CD4-positive, alpha-beta T cell treated with Interleukin-17A for 4 hours (primary cell): ENCODE results near the gene GSTM3.
"Not testable (repeated sequence)": the region's sequence is repeated elsewhere in the genome, so short reads cannot be mapped to it uniquely, and the experiment has no call there.

Source experiments
- DNase-seq: peaks from one replicate; pipeline ENCODE4 v3.0.0-alpha.2; 2020; ENCODE audit warnings: mixed read lengths

Gene GSTM3

DNA sequence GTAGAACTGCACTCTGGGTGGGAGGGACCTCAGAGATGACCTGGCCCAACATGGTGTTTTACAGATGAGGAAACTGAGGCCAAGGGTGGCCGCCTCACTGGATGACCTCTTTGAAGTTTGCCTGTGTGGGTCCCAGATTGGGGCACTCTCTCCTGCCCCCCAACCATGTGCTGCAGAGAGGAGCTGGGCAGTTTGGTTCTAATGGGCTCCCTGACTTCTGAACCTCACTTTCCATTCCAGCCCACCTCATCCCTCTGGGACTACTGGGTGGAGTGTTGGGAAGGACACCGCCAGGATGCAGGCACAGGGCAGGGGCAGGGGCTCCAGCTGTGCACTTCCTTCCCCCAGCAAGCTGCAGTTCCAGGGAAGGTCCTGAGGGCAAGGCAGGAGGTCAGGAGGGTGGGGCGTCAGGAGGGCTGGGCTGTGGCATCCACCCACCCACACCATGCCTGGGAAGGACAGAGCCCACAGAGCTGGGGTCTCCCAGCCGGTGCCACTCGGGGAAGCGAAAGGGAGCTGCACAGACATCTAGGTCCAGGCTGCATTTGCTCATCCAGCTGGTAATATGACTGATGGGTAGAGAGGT lies 33.2 kb upstream of the GSTM3 start:
- DNase-seq = no peak

DNA sequence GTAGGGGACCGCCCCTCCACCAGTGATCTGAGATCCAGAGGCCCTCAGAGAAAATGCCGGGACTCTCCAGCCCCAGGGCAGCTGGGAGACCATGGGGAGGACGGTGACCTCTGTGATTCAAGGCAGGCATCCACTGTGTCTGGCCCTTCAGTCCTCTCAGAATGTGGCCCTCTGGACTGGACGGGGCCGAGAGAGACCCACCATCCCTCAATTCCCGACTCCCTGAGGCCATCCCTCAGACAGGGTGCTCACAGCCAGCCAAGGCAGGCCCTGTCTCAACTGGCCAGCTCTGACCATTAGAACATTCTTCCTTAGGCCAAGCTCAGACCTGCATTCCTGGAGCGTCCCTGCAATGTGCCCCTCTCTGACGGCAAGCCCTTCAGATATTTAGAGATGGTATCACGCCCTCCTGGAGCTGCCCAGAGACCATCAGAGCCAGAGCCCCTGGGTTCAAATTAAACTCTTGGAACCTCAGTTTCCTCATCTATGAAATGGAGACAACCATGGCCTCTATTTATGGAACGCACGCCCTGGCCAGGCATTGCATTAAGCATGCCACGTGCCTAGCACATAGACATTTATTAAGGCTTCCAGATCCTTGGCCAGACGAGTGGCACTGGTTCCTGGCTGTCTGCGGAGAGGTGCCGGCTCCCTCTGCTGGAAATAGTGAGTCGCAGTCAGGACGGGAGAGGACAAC lies 32.5 kb upstream of the GSTM3 start:
- DNase-seq = peak; percentile 76

DNA sequence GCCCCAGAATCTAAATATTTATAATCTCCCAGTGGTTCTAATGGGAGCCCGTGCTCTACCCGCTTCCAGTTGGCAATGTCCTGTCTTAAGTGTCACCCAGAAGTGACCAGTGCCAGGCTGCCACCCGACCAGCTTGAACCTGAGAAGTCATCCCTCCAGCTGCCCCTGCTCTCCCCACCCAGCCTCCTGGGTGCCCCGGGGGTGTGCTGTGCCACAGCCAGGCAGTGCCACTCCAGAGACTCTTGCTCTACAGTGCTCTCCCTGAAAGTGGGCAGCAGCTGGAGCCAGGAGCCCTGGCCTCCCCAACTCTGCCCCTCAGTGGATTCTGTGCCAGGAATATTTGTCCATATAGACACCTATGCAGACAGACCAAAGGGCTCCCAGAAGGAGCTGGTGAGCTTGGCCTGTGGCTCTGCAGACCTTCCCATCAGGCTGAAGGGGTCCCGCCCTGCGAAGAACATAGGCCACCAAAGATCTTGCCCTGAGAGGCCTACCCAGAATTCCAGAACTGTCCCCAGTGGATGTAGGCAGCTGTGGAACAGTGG lies 31.9 kb upstream of the GSTM3 start:
- no peak for DNase-seq

DNA sequence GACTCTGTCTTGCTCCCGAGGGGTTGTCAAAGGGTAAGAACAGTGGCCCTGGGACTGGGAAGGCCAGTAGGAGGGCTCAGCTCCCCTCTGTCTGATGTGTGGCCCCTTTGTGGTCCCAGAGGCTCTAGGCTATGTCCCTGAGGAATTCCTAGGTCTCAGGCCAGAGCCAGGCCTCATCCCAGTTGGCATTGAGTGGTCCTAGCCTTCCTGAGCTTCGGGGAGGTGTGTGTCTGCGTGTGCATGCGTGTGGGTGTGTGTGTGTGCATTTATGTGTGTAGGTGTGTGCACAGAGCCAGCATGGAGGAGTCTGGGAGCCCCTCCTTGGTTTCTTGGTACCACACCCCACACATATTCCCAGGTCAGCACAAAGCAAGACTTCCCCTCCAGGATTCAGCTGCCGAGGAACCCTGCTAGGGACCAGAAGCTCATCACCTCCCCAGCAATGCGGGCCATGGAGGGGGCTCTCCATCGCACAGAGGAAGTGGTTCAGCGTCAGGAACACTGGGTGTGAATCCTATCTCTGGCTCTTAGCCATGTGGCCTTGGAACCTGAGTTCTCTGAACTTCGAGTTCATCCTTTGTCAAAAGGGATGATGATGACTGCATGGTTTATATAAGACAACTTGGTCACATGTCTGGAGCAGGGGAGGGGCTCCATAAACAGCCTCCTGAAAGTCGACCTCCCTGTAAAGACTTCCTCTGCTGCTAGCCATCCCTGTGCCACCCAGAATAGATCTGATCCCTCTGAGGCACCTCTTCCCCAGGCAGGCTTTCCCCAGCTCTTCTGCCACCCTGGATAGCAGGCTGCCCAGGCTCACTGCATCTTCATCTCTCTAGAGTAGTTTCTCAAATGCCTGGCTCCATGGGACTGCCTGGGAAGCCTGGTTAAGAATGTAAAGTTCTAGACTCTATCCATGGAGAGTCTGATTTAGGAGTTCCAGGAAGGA lies 31.1 kb upstream of the GSTM3 start:
- DNase-seq = no peak

DNA sequence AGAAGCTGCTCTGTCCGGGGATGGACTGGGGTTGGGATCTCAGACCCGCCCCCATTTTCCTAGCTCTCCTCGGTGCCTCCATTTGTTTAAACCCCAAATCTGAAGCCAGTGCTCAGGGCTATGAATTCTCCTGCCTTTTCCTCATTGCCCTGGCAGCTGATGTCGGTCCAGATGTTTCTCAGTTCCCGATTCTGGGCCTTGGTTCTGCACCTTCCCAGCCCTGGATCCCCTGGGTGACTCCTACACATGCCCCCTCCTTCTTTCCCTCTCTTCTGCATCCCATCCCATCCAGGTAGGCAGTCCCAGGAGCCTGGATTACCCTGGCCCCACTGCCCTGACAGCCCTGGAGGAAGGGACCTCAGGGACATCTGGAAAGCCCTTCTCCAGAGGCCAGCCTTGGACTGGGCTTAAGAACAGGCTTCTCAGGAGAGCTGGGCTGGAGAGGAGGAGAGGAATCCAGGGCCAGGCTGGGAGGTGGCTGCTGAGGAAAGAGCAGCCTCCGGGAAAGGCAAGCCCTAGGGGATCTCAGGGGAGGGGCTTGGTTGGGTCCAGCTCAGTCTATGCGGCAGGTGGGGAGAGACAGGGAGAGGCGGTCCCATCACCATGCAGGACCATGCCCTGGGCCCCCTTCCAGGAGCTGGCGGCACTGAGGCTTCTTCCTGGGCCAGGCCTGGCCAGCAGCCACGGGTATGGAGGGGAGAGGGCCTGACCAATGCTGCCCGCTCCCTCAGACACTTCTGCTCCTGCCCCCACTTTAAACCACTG lies 29.7 kb upstream of the GSTM3 start:
- DNase-seq = no peak

DNA sequence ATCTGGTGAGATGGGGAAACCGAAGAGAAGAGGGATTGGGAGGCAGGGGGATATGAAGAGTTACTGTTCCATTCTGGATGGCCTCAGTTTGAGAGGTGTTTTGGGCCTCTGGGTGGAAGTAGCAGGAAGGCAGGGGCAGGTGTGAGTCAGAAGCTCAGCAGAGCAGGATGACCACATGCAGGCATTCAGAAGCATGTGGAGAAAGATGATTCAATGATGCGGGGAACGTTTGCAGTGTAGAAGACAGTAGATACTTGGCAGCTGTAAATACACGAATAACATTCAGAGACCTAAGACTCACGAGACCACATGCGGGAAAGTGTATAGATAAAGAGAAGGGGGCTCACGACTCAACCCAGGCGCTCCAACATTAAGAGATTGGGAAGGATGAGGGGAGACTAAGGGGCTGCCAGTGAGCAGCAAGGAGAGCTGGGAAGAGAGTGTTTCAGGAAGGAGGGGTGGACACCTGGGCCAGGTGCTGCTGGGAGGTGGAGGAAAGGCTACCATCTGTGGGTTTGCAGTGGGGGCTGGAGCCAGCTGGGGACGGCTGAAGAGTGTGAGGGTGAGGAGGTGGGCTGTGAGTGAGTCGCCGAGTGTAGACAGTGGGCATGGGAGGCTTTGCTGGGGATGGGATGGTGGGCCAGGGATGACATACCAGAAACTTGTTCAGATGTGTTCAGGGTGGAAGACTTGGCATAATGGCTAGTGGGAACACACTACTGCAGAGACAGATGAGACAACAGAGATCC lies 28.7 kb upstream of the GSTM3 start:
- DNase-seq = no peak

DNA sequence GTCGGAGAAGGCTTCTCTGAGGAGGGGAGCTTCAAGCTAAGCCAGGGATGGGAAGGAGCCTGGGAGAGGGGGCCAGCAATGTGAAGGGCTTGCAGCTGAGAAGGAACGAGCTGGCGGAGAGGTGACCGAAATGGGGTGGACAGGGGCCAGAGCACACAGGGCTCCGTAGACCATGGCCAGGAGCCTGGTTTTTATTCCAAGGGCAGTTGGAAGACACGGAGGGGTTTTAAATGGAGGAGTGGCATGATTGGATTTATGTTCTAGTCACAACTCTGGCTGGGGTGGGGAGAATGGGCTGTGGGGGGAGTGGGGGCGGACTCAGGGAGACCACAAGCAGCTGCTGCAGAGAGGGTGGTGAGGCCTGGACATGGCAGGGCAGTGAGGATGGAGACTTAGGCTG lies 28.0 kb upstream of the GSTM3 start:
- no peak for DNase-seq

DNA sequence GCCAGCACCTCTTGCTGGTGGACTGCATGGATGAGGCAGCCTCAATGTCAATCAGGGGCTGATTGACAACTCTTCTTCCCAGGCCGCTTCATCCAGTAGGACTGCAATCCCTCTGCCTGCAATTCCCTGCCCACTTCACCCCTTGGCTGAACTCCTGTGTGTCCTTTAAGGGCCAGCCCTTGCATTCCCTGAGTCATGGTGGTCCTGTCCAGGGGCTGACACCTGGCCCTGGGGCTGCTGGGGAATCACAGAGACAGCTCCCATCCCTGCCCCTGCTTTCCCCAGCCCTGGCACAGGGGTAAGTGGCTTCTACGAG lies 27.5 kb upstream of the GSTM3 start:
- DNase-seq = no peak

DNA sequence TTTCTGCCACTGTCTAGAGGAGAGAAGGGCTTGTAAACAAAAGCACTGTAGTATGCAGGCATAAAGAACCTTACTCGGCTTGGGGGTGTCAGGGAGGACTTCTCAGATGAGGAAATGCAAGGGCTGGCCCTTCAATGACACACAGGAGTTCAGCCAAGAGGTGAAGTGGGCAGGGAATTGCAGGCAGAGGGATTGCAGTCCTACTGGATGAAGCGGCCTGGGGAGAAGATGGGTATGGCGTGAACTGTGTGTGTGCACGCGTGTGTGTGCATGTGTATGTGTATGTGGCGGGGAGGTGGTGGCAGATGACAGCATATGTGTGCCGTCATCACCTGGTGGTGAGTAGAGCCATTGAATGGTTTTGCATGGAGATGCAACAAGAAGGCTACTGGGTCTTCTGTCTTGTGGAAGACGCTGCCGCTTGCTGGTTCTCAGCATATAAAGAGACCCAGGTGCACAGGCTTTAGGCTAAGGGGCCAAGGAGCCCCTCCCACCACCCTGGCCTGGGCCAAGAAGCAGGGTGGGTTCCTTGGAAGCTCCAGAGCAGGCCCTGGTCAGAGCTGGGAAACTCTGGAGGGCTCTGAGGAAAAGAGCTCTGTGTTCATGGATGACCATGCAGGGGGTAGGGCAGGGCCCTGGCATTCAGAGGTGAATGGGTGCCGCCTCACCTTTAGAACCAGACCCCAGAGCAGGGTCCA lies 26.9 kb upstream of the GSTM3 start:
- no peak for DNase-seq

DNA sequence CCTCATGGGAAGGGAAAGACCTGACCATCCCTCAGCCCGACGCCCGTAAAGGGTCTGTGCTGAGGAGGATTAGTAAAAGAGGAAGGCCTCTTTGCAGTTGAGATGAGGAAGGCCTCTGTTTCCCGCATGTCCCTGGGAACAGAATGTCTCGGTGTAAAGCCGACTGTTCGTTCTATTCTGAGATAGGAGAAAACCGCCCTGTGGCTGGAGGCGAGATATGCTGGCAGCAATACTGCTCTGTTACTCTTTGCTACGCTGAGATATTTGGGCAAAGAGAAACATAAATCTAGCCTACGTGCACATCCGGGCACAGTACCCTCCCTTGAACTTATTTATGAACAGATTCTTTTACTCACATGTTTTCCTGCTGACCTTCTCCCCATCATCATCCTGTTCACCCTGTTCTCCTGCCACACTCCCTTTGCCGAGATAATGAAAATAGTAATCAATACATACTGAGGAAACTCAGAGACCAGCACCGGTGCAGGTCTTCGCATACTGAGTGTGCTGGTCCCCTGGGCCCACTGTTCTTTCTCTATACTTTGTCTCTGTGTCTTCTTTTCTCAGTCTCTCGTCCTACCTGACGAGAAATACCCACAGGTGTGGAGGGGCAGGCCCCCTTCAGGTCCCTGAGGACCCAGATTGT lies 26.3 kb upstream of the GSTM3 start:
- DNase-seq = not testable (repeated sequence)

DNA sequence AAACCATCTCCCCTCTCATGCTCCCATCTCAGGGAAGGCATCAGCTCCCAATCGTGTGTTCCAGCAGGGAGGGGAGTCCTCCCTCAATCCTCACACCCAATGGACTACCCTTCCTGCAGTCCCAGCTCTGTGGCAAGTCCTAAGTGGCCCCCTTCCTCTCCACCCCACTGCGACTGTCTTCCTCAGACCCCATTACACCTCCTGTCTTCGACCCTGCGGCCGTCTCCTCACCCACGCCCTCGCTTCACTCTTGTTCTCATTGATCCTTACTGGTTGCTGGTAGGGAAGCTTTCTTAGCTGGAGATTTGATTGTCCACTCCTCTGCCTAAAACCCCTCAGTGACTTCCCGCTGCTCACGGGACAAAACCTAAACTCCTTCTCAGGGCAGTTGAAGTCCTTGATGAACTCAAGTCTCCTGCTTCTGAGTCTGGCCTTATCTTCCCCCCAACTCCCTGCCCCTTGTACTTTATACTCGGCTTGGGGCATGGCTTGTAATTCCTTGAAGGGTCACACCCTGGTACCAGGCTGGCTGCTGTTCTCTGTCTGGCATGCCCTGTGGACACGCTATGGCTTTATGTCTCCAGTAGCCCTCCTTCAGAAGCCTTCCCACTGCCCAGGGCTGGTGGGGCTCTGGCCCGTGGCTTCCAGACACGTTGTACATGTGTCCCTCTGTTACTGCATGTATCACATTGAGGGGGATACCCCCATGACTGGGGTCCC lies 25.2 kb upstream of the GSTM3 start:
- DNase-seq = no peak

DNA sequence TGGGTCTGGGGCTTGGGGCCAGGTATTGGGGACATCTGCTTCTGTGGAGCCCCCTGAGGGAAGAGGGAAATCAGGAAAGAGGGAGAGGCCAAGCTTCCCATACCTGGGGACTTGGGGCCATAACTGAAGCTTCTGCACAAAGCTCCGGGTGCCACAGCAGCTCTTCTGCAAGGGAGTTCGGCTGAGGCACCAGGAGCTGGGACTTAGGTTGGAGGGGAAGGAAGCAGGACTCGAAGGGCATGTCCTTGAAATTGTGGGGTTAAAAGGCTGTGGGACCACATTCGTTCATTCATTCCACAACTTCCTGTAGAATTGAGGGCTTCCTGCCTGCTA lies 24.6 kb upstream of the GSTM3 start:
- DNase-seq = no peak

DNA sequence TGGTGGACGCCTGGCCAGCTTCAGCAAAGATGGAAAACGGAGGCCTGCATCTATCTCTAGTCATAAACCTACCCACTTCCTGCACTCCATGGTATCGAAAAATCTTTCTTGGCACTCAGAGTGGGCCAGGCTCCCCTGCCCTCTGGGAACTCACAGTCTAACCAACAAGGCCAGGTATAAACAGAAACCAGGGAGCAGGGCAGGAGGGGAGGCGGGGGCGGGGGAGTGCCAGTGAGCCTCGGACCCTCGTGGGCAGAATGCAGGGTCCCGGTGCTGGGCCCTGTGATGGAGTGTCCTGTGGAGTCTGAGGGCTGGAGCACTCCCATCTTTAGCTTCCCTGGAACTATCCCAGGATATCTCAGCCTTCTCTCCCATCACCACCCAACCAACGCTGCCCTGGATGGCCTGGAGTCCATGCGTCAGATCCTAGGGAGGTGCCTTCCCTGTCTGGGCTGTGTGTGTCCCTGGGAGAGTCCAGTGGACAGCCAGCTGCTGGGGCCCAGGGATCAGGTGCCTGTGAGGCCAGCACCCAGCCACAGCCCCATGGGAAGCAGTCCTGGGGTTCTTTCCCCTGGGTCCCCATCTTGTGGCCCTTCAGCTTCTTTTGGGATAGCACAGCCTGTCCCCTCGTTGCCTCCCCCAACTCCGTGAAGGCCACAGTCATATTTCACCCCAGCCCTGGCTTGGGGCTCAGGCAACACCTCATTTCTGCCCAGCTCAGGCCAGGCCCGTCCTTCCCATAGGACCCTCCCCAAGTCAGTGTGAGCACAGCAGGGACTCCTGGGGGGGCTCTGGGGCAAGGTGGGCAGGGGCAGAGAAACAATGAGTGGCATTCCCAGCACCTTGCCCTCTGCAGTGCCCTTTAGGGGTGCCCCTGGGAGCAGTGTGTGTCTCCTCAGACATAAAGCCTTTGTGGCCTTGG lies 24.0 kb upstream of the GSTM3 start:
- no peak for DNase-seq

DNA sequence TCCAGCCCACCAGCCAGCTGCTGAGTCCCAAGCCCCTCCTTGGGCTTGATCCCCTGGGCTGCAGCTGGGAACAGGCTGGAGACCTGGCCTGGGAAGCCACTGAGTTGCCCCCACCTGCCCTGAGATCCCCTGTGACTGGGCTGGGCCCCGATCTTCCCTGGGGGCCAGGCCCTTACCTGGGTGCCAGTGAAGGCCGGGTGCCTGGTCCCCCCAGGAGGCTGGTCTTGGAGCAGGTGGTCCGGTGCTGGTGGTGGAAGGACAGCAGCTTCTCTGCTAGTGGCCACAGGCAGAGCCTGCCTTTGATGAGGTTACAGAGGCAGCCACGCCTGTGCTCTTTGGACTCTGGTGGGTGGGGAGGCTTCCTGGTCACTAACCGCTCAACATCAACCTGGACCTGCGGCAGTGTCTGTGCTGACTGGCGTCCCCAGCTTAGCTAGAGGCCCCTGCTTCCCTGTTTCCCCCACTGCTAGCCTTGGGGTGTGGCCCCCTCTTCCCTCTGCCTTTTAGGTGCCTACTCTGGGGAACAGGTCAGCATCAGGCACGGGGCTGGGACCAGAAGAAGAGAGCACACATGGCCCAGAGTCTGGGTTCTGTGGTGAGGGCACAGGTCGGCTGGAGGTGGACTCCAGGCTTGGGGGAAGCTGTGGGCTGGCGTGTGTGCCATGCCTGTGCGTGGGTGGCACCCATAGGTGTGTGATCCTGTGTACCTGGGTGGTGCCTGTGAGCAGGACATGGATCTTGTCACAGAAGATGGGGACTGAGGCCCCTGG lies 23.0 kb upstream of the GSTM3 start, which contains the start of gene EPS8L3:
Gene EPS8L3, minus strand, starts transcription at position 278 of the 770 bp plus-strand sequence. CDS start 2,174 bp downstream, outside the sequence.
- DNase-seq = no peak

DNA sequence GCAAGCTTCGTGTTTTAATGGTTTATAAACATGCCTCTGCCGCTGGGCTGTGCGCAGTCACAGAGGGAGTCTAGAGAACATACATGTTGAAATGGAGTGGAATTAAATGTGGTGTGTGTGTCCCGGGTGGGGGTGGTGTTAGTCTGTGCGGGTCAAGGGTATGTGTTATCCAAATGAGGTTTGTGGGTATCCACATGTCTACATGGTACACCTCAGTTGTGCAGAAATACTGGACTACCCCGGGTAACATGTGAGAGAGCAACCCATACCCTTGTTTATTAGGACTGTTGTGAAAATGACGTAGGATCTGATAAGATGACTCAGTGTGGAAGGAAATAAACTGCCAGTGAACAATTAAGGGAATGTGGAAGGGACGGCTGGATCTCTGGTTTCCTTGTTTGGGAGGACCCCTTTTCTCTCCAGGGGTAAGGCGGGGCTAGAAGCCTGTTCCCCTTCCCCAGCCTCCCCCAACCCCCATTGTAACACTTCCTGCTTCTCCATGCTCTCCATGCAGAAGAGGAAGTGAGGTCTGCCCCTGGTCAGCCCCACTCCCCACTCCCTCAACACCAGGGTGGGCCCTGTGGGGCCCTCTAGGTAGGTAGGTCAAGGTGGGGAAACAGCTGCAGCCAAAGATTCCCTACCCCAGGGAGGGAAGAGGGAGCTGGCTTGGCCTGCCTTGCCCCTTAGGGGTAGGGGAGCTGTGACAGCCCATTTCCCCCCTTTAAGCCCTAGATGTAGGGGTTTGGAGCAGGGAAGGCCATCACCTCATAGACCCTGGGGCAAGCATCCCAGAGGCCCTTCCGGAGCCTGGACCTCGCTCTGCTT lies 22.2 kb upstream of the GSTM3 start:
- DNase-seq = no peak

DNA sequence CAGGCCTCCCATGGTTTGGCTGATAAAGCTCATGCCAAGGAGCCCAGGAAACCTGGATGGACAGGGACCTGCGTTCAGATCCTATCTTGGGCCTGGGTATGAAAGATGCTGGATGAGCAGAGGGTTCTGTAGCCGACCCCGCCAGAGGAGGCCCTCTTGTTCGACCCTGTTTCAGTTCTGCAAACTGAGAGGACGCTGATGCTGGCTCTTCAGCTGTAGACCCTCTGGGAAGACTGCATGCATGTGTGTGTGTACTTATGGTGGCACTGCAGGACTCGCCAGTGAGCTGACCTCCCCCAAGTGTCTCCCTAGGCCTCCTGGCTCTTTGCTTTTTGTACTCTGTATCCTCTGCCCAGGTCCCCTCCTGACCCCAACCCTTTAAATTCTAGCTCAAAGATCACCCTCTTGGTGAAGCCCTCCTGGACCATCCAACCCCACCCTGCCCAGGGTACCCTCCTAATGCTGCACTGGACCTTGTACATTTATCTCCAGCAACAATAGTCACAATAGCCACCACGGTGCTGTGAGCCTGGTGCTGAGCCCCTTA lies 21.3 kb upstream of the GSTM3 start:
- no peak for DNase-seq
